AG09309 (cell line): ENCODE measurements around the gene ZBTB25.
A peak's percentile ranks its signal among the peaks of the same experiment; 100 is the strongest.

Experiments
- DNase-seq: peaks from one replicate; pipeline ENCODE4 v3.0.0-alpha.2; 2010; ENCODE audit warnings: low read depth
- H3K4me3 ChIP-seq: 2 replicates; pipeline ENCODE4 v1.5.1; 2011; ENCODE audit warnings: mild to moderate bottlenecking, low read depth, low read length, moderate library complexity; ENCODE audit not compliant: control insufficient read depth
- TF ChIP-seq, protein P1 (sequence below): IDR thresholded peaks from 2 replicates; pipeline ENCODE4 v1.5.1; 2011; ENCODE audit warnings: mild to moderate bottlenecking, low read depth, low read length, inconsistent platforms; ENCODE audit not compliant: insufficient read depth, control insufficient read depth; ENCODE audit errors: missing control alignments

ZBTB25 gene

GRCh38 chr14:64542836-64543201 lies 39.2 kb upstream of the ZBTB25 start:
- no peak for DNase-seq
- peak overlapping the region; percentile 61 for H3K4me3 ChIP-seq
- TF ChIP-seq, protein P1, sequence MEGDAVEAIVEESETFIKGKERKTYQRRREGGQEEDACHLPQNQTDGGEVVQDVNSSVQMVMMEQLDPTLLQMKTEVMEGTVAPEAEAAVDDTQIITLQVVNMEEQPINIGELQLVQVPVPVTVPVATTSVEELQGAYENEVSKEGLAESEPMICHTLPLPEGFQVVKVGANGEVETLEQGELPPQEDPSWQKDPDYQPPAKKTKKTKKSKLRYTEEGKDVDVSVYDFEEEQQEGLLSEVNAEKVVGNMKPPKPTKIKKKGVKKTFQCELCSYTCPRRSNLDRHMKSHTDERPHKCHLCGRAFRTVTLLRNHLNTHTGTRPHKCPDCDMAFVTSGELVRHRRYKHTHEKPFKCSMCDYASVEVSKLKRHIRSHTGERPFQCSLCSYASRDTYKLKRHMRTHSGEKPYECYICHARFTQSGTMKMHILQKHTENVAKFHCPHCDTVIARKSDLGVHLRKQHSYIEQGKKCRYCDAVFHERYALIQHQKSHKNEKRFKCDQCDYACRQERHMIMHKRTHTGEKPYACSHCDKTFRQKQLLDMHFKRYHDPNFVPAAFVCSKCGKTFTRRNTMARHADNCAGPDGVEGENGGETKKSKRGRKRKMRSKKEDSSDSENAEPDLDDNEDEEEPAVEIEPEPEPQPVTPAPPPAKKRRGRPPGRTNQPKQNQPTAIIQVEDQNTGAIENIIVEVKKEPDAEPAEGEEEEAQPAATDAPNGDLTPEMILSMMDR, result no peak

DNA sequence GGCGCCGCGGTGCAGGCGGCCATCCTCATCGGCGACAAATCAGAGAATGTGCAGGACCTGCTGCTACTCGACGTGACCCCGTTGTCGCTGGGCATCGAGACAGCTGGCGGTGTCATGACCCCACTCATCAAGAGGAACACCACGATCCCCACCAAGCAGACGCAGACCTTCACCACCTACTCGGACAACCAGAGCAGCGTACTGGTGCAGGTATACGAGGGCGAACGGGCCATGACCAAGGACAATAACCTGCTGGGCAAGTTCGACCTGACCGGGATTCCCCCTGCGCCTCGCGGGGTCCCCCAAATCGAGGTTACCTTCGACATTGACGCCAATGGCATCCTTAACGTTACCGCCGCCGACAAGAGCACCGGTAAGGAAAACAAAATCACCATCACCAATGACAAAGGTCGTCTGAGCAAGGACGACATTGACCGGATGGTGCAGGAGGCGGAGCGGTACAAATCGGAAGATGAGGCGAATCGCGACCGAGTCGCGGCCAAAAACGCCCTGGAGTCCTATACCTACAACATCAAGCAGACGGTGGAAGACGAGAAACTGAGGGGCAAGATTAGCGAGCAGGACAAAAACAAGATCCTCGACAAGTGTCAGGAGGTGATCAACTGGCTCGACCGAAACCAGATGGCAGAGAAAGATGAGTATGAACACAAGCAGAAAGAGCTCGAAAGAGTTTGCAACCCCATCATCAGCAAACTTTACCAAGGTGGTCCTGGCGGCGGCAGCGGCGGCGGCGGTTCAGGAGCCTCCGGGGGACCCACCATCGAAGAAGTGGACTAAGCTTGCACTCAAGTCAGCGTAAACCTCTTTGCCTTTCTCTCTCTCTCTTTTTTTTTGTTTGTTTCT lies 38.6 kb upstream of the ZBTB25 start:
- DNase-seq, result no peak
- TF ChIP-seq, protein P1, result no peak
- H3K4me3 ChIP-seq, result peak overlapping the region; percentile 61

DNA sequence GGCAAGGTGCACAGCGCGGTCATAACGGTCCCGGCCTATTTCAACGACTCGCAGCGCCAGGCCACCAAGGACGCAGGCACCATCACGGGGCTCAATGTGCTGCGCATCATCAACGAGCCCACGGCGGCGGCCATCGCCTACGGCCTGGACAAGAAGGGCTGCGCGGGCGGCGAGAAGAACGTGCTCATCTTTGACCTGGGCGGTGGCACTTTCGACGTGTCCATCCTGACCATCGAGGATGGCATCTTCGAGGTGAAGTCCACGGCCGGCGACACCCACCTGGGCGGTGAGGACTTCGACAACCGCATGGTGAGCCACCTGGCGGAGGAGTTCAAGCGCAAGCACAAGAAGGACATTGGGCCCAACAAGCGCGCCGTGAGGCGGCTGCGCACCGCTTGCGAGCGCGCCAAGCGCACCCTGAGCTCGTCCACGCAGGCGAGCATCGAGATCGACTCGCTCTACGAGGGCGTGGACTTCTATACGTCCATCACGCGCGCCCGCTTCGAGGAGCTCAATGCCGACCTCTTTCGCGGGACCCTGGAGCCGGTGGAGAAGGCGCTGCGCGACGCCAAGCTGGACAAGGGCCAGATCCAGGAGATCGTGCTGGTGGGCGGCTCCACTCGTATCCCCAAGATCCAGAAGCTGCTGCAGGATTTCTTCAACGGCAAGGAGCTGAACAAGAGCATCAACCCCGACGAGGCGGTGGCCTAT lies 37.8 kb upstream of the ZBTB25 start:
- no peak for DNase-seq

GRCh38 chr14:64540208-64541202 lies 36.9 kb upstream of the ZBTB25 start, which contains the start of gene HSPA2:
TSS of gene HSPA2 (plus strand) at chr14:64540741. CDS start at chr14:64540850, 109 bp downstream.
- DNase-seq, result peak; percentile 98
- H3K4me3 ChIP-seq, result peak within 1 kb of the TSS; percentile 61
- TF ChIP-seq, protein P1, result peak; percentile 89

More for the DNA sequence above, 37.8 kb upstream of the ZBTB25 start:
- peak overlapping the region; percentile 61 for H3K4me3 ChIP-seq
- TF ChIP-seq, protein P1, result peak; percentile 15

GRCh38 chr14:64536488-64537245 lies 33.0 kb upstream of the ZBTB25 start:
- H3K4me3 ChIP-seq, result no peak overlapping the region
- no peak for DNase-seq
- TF ChIP-seq, protein P1, result no peak
